GM19324 (cell line): ENCODE results near the gene PPP1R9B.

Experiments
- ATAC-seq: cut with Tn5 transposase; IDR thresholded peaks from one replicate; pipeline ENCODE4 v1.9.1; 2021; ENCODE audit warnings: mild to moderate bottlenecking, moderate library complexity; ENCODE audit not compliant: unreplicated experiment, low FRiP score

The PPP1R9B gene

GRCh38 chr17:50150354-50151040 is at the start of gene PPP1R9B:
TSS of gene PPP1R9B (minus strand) at chr17:50150677. CDS start at chr17:50150513, 164 bp downstream.
- ATAC-seq = peak; percentile 2

DNA sequence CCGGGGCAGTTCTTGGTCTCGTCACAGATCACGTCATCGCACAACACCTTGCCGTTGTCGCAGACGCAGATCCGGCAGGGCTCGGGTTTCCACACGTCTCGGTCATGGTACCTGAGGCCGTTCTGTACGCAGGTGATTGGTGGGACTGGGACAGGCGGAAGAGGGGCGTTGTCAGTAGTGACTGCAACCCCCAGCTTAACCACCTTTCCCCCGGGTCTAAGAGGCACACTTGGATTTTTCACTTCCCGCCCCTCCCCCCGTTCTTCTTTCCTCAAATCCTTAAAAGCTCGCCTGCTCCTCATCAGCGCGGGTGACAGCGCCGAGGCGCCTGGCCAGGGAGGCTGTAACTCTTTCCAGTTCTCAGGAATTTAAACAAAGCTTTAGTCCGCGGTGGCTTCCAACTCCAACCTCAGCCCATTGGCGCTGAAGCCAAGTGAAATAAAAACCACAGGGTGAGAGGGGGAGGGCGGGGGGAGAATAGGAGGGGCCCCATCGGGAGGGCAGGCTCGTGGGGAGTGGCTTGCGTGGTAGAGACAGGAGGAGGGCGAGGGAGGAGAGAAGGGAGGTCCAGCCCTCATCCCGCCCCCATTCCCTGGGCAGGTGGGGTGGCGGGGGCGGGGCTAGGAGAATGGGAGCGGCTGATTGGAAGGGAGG is 49.5 kb upstream of the PPP1R9B start:
- no peak for ATAC-seq

DNA sequence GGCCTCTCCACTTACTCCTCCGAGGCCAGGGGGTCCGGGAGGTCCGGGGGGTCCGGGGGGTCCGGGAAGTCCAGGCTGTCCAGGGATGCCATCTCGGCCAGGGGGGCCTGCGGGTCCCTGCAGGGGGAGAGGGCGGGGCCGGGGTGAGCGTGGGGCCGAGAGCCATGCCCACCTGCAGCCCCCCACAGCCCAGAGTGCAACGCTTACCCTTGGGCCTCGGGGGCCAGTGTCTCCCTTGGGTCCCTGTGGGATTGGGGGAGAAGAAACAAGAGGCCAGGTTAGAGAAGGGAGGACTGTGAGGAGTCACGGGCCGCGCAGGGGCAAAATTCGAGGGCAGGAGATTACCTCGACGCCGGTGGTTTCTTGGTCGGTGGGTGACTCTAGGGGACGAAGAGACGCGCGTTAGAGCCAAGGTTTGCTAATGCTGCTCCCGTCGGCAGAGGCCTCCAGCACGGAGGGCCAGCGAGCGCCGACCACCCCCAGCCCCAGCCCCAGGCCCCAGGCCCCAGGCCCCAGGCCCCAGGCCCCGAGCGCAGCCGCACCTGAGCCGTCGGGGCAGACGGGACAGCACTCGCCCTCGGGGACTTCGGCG is 48.8 kb upstream of the PPP1R9B start:
- no peak for ATAC-seq

- ATAC-seq = no peak
These were observed 47.7 kb upstream of the PPP1R9B start for GRCh38 chr17:50198026-50198669.

DNA sequence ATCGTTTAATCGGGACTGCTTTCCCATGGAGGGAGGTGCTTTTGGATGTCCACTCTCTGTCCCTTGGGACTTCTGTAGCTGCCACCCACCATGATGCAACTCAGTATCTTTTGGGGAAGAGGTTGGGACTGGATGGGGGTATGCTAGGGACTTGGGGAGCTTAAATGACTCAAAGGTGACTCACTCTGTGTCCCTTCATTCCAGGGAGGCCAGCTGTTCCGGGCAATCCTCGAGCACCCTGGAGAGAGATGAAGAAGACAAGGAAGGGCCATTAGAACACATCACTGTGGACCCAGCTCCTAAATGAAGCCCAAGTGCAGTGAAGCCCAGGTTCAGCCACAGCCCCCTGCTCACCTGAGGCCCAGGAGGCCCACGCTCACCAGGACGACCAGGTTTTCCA is 46.3 kb upstream of the PPP1R9B start:
- no peak for ATAC-seq

DNA sequence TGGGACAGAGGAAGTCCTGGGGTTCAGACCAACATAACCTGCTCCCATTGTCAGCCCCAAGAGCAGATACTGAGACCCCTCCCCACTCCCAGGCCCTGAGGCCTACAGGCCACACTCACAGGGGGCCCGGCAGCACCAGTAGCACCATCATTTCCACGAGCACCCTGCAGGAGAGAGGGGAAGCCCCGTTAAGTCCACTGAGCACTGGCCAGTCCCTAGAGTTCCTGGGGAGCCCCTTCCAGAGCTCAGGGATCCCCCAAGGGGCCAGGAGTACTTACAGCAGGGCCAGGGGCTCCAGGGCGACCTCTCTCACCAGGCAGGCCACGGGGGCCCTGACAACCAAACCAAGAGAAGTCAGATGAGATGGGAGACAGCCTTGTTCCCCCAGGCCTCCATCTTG is 45.6 kb upstream of the PPP1R9B start:
- no peak for ATAC-seq

DNA sequence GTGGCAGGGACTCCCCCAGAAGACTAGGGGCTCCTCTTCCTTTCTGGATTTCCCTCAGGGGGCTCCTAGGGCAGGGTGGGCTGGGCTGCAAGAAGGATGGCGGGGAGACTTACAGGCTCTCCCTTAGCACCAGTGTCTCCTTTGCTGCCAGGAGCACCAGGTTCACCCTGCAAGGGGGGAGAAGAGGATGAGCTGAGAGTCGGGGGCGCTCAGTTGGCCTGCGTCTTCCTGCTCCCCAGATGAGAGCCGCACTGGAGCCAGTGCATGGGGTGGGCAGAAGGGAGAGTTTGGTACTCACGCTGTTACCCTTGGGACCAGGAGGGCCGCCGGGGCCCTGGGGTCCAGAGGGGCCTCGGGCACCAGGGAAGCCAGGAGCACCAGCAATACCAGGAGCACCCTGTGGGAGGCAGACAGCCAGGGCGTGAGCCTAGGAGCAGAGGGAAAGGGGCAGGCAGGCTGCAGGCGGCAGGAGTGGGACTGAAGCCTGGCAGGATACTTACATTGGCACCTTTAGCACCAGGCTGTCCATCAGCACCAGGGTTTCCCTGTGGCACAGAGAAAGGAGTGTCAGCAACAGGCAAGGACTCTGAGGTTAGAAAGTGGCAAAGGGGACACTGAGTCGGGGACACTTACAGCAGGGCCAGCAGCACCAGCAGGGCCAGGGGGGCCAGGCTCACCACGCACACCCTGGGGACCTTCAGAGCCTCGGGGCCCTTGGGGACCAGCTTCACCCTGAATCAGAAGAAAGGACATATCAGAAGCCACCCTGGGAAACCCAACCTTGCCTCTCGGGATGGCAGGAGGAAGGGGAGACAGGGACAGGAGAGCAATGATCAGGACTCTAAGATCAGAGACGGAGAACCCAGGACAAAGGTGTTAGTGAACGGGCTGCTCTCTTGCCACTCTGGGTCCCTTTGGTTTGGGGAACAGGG is 44.7 kb upstream of the PPP1R9B start:
- no peak for ATAC-seq

GRCh38 chr17:50194140-50194933 is 43.9 kb upstream of the PPP1R9B start:
- ATAC-seq = no peak

DNA sequence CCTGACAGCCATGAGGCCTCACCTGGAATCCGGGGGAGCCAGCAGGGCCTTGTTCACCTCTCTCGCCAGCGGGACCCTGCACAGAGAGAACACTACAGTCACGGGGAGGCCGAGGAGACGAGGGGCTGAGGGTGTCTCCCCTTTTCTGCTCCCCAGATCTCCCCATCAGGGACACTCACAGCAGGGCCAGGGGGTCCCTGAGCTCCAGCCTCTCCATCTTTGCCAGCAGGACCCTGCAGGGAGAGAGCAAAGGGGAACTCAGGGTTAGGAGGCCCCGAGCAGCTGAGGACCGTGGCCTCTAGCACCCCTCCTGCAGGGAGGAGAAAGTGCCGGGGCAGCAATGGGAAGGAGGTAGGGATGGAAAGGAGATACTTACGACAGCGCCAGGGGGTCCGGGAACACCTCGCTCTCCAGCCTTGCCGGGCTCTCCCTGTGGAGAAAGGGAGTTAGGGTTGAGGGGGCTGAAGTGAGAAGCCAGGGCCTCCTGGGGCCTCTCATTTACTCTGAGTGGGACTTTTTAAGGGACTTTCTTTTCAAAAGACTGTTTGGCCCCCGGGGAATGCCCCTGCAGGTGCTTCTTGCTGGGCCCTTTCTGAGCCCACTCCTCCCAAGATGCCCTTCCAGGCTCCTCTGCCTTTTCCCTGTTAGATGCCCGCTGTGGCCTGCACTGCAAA is 42.3 kb upstream of the PPP1R9B start:
- no peak for ATAC-seq

DNA sequence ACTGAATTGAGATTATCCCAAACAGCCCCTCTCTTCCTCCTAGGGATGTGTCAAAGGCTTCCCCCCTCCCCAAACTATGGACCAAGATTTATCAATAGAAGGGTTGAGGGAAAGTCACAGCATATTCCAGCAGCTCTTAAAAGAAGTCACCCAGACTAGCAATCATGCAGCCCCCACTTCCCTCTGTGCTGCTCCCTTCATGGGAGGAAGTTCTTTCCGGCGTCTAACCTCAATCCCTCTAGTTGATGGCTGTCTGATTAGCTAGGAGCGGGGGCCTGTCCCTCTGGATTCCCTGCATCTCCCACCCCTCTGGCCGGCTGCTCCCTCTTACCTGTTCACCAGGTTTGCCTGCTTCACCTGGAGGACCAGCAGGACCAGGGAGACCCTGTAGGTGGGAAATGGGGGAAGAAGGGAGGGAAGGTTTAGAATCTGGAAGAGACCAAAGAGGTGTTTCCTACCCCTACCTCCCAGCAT is 41.7 kb upstream of the PPP1R9B start:
- no peak for ATAC-seq

GRCh38 chr17:50191359-50192143 is 41.1 kb upstream of the PPP1R9B start:
- no peak for ATAC-seq

GRCh38 chr17:50190603-50191358 is 40.3 kb upstream of the PPP1R9B start:
- ATAC-seq = no peak

DNA sequence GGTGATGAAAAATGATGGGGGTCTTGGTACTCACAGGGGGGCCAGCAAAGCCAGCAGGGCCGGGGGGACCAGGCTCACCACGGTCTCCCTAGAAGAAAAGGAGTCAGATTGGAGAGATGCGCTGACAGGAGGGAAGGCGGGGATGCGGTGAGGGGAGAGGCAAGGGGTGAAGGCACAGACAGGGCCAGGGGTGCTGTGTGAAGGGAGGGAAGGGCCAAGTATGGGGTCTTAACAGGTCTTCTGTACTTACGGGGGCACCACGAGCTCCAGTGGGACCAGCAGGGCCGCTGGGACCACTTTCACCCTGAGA is 39.8 kb upstream of the PPP1R9B start:
- no peak for ATAC-seq

GRCh38 chr17:50189550-50190292 is 39.2 kb upstream of the PPP1R9B start:
- ATAC-seq = no peak

GRCh38 chr17:50188921-50189549 is 38.6 kb upstream of the PPP1R9B start:
- ATAC-seq = no peak

GRCh38 chr17:50188531-50188920 is 38.0 kb upstream of the PPP1R9B start:
- no peak for ATAC-seq
